Prostate gland (tissue), 2 donors: ENCODE measurements around the gene WWP2.

Experiments used
- POLR2A ChIP-seq: fragments of 450-650 bp; IDR thresholded peaks from one replicate; pipeline ENCODE4 v1.6.1; 2016; ENCODE audit warnings: antibody characterized with exemption, mild to moderate bottlenecking
- POLR2AphosphoS5 ChIP-seq: sonication (generic); formaldehyde crosslinking; IDR thresholded peaks from one replicate; pipeline ENCODE4 v1.6.1; 2017; ENCODE audit warnings: antibody characterized with exemption
- TF ChIP-seq, protein P1 (sequence below), 4 experiments: fragments of 200-600 bp in 2 of 4; fragments of 450-650 bp in 2 of 4; sonication (generic) in 2 of 4; IDR thresholded peaks; 1 replicate in 3 of 4; 2 replicates in 1 of 4; pipeline ENCODE4 v1.5.1; 2016 to 2019; ENCODE audit warnings: antibody characterized with exemption in 4 of 4, mild to moderate bottlenecking in 2 of 4, moderate library complexity in 2 of 4

DNA sequence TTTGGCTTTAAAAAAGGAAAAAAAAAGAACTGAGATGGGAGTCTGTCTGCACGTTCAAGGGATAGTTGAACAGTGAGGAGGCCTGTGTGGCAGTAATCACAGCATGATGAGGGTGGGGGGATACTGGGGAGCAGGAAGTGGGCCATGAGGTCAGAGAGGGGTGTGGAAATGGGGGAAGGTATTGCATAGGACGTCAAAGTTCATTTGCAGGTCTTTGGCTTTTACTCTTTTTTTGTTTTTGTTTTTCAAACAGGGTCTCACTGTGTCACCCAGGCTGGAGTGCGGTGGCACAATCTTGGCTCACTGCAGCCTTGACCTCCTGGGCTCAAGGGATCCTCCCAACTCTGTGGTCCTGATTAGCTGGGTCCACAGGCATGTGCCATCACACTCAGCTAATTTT is 19.0 kb downstream of the WWP2 start:
- TF ChIP-seq POLR2A = no peak
- TF ChIP-seq, protein P1, sequence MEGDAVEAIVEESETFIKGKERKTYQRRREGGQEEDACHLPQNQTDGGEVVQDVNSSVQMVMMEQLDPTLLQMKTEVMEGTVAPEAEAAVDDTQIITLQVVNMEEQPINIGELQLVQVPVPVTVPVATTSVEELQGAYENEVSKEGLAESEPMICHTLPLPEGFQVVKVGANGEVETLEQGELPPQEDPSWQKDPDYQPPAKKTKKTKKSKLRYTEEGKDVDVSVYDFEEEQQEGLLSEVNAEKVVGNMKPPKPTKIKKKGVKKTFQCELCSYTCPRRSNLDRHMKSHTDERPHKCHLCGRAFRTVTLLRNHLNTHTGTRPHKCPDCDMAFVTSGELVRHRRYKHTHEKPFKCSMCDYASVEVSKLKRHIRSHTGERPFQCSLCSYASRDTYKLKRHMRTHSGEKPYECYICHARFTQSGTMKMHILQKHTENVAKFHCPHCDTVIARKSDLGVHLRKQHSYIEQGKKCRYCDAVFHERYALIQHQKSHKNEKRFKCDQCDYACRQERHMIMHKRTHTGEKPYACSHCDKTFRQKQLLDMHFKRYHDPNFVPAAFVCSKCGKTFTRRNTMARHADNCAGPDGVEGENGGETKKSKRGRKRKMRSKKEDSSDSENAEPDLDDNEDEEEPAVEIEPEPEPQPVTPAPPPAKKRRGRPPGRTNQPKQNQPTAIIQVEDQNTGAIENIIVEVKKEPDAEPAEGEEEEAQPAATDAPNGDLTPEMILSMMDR (IDR thresholded peaks at IDR 0.05) = no peak
- TF ChIP-seq POLR2AphosphoS5 = no peak
